Measurements from ENCODE around the gene UHRF2.

- no peak for TF ChIP-seq CTCF (IDR thresholded peaks at IDR 0.05)
- TF ChIP-seq POLR2AphosphoS5 (IDR thresholded peaks at IDR 0.05): peak in 1 of 2 donors; percentile 22
- no peak for TF ChIP-seq EP300 (IDR thresholded peaks at IDR 0.05)
- no peak for TF ChIP-seq POLR2A (IDR thresholded peaks at IDR 0.05; ENCODE audit: low read depth)
Observed at GRCh38 chr9:6450641-6451375, 37.8 kb downstream of the UHRF2 start.
